ENCODE measurements around the gene TRIM24.
"Not testable (repeated sequence)": the region's sequence is repeated elsewhere in the genome, so short reads cannot be mapped to it uniquely, and the experiment has no call there.

The TRIM24 gene

DNA sequence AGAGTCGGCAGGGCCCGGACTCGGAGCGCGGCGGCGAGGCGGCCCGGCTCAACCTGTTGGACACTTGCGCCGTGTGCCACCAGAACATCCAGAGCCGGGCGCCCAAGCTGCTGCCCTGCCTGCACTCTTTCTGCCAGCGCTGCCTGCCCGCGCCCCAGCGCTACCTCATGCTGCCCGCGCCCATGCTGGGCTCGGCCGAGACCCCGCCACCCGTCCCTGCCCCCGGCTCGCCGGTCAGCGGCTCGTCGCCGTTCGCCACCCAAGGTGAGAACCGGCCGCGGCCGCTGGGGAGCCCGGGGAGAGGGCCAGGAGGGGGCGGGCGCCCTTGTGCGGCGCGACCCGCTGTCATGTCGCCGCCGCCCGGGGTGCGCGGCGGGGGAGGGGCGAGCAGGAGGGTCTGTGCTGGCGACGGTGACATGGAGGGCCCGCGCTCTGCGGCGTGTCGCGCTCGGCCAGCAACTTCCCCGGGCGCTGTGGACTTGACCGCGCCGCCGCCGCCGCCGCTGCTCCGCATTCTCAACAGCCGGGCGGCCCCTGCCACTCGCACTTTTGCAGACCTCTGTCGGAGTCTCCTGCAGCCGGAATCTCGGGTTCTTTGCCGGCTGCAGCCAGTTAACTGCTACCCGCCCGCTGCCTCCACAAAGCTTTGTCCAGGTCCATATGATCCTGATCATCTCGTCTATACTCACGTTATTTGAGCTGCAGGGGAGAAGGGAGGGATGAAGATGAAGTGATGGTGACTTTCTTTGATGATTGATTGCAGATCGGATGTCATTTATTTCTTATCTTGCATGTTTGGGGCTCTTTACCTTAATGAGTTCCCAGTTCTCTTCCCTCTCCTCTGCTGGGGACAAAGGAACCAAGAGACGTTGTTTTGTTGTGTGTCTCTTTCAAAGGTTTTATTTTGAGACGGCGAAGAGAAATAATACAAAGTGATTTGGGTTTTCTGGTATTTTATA lies 869 bp downstream of the TRIM24 start:
- peak; percentile 69 for DNase-seq

DNA sequence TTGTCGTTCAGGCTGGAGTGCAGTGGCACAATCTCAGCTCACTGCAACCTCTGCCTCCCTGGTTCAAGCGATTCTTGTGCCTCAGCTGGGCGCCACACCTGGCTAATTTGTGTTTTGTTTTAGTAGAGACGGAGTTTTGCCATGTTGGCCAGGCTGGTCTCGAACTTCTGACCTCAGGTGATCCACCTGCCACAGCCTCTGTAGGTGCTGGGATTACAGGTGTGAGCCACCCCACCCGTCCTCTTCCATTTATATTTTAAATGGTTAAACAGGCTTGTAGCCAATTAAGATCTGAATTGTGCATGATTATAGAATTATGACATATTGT lies 3.2 kb downstream of the TRIM24 start:
- DNase-seq: not testable (repeated sequence)

DNA sequence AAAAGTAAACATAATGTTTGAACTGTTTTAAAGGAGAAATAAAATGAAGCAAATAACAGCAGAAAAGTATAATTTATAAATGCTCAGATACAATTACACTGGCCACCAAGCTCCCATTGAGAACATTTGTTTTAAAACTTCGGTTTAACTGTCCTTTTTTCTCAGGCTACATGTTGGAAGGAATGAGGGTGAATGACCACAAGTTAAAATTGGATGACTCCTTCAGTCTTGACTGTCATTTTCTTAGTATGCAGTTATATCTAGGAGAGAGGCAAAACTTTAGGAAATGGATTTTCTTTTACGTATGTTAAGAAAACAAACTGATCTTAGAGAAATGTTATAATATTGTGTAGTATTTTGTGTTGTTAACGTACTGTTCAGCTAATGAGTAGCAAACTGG lies 5.0 kb downstream of the TRIM24 start:
- no peak for DNase-seq

DNA sequence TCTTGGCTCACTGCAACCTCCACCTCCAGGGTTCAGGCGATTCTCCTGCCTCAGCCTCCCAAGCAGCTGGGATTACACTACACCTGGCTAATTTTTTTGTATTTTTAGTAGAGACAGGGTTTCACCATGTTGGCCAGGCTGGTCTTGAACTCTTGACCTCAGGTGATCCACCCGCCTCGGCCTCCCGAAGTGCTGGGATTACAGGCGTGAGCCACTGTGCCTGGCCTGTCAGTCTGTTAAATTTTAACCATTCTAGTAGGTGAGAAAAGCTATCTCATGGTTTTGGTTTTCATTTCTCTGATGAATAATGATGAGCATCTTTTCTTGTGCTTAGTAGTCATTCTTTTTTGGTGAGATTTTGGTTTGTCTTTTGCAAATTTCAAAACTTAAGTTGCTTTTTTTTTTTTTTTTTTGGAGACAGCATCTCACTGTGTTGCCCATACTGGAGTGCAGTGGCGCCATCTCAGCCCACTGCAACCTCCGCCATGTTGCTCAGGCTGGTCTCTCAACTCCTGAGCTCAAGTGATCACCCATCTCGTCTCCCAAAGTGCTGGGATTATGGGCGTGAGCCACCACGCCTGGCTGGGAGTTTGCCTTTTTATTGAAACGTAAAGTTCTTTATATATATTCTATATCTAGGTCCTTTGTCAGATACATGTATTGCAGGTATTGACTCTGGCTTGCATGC lies 6.2 kb downstream of the TRIM24 start:
- not testable (repeated sequence) for DNase-seq

DNA sequence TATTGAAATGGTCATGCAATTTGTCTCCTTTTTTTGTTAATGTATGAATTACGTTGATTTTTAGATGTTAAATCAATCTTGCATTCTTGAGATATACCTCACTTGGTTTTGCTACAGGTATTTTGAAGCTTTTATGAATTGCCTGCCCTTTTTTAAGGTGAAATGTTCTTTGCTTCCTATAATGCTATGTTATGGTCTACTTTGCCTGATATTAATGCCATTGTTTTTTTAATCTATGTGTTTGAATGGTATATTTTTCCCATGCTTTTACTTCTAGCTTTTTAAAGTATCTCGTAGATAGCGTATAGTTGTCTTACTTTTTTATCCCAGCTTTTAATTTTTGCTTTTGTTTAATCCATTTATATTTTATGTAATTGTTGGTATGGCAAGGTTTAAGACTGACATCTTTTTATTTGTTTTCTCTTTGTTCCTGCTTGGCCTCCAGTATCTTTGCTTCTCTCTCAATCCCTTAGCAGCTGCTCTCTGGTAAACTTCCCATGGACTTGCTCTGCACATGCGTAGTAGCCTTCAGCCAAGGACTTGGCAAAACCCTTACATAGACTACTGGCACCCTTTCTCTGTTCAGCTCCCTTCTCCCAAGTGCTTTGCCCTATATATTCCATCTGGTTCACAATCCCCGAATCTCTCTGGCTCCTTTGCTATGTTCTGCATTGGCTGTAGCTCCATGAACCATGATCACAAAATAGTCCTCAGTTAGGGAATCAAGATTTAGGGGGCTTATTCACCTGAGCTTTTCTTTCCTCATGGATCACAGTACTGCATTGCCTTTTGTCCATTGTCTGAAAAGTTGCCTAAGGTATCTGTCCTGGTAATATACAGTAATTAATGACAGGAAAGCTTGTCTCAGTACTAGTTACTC lies 8.4 kb downstream of the TRIM24 start:
- DNase-seq: no peak

DNA sequence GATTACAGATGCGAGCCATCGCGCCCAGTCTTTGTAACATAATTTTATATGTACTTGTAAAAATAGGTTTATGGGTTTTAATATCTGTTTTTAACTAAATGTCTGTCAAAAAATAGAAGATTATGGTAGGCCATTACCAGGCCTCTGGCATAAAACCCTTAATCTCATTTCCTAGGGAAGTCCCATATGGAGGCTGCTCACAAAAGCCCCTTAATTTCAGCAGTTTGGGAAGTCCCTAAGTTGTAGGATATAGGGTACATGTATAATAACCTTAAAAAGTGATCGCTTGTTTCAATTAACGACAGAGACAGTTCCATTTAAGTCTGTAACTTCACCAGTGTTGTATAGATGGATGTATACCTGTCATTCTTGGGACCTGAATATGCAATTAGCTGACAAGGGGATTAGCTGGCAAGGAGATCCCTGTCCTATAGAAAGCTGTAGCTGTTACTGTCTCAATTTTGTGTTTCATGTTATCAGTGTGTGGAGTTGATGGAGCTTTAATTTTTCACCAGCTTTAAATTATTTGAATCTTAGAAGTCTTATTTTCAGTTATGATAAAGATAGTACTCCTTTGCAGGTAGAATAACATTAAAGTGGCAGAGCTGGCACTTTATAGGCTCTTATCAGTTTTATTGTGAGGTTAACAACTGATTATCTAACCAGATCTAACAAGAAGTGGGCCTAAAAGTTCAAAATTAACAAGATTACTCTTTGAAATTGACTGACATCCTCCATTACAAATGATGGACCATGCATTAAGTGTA lies 10.5 kb downstream of the TRIM24 start:
- no peak for DNase-seq

DNA sequence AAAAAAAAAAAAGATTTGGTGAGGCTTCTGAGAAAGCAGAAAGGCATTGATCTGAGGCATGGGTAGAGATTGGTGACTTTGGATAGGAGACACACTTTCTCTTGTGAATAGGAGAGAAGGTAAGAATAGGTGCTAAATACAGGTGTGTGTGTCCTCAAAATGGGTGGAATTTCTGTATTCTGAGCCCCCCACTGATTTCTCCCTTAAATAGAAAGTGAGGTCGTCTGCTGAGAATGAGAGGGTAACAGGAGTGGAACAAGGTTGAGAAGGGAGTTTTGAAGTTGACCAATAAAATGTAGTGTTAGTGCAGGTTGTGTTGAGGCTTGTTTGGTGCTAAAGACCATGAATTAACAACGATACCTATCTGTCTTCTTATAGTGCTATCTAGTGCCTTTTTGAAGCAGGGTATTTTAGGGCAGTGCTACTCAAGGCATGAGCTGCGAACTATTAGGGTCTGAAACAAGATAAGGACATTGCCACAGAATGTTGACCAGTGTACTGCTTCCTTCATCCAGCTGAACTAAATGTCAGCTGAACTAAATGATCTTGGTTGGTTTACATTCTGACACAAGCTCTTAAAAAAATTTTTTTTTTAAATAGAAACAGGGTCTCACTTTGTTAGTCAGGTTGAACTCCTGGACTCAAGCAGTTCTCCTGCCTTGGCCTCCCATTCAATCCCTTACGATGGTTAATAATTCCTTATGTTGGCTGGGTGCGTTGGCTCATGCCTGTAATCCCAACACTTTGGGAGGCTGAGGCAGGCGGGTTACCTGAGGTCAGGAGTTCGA lies 12.4 kb downstream of the TRIM24 start:
- DNase-seq: peak; percentile 40

DNA sequence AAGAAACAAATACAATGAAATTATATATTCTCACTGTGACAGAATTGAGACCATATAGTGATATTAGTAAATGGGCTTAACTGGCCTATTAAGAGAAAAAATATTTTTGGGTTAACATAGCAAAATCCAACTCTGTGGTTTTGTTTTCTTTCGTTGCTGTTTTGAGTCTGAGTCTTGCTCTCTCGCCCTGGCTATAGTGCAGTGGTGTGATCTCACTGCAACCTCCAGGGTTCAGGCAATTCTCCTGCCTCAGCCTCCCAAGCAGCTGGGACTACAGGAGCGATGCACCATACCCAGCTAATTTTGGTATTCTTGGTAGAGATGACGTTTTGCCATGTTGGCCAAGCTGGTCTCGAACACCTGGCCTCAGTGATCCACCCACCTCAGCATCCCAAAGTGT lies 15.3 kb downstream of the TRIM24 start:
- DNase-seq: no peak

DNA sequence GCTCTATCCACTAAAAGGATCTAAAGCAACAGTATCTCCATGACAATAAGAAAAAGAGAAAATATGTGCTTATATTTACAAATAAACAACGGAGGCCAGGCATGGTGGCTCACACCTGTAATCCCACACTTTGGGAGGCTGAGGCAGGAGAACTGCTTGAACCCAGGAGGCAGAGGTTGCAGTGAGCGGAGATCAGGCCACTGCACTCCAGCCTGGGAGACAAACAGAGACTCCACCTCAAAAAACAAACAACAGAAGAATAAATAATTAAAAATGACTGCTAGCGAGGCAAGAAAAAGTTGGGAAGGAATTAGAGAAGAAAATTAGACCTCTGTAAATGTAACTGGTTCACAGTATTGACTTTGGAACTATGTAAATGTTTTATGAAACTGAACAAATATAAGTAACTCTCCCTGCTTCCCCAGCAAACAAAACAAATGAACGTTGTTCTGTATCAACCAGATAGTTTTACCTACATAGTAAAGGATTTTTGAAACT lies 17.1 kb downstream of the TRIM24 start:
- DNase-seq: no peak

DNA sequence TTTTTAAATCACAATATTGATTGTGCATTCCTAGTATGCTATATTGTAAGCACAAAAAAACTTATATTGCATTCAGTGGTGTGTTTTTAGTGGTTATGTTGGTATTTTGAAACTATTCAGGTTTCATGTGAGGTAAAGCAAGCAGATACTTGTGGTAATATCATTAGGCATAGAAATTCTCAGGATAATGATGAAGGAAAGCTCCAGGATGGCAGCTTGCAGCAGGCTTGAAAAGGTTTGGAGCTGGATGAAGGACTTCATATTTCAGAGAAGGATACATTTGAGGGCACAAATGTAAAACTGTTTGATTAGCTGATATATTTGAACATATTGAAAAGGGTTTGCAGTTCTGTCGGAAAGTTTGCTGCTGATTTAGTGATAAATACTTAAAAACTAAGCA lies 17.5 kb downstream of the TRIM24 start:
- DNase-seq: no peak

DNA sequence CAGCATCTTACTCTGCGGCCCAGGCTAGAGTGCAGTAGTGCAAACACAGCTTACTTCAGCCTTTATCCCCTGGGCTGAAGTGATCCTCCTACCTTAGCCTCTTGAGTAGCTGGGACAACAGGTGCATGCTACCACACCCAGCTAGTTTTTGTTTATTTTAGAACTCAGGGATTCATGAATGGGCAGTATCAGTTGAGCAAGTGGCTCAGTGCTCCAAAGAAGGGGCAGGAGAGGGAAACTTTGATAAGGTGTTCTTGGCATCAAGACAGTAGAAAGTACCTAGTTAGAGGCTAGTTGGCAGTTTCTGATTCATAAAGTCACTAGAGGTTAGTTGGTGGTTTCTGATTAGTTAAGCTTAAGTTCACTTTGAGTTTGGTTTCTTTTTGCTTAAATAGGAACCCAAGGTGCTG lies 18.4 kb downstream of the TRIM24 start:
- DNase-seq: peak; percentile 51

DNA sequence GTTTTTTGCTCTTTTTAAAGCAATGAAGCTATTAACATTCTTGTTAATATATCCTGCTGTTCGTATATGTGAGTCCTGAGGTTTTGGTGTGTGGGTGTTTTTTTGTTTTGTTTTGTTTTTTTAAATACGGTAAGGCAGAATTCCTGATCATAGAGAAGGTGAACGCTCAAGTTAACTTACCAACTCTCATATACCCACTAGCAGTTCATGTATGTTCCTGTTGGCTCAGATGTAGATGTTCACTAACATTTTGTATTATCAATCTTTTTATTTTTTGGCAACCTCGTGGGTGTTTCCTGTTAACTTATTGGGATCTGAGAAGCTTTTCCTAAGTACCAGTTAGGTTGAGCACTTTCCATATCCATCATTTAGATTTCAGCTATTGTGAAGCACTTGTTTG lies 20.5 kb downstream of the TRIM24 start:
- no peak for DNase-seq

DNA sequence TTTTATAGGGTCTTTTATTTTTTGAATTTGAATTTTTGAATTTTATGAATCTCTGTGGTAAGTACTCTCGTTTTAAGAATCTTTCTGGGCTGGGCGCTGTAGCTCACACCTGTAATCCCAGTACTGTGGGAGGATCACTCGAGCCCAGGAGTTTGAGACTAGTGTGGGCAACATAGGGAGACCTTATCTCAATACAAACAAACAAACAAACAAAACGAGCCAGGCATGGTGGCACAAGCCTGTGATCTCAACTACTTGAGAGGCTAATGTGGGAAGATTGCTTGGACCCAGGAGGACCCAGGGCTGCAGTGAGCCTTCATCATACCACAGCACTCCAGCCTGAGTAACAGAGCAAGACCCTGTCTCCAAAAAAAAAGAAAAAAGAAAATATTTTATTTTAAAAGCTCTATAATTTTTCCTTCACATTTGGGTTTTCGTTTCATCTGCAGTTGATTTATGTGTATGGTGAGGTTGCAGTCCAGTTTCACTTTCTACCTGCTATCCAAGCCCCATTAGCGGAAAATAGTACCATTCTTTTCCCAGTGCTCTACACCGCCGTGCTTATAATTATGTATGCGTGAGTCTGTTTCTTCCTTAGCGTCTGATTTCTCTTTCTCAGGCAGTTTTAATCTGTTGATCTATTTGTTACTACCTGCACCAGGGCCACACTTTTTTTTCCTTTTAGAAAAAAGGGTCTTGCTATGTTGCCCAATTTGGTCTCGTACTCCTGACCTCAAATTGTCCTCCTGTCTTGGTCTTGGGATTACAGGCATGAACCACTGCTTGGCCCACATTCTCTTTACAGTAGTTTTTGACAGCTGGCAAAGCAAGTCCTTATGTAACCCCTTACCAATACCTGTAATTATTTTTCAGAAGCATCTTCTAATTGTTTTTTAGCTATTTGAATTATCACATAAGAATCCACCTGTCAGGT lies 21.7 kb downstream of the TRIM24 start:
- DNase-seq: no peak

DNA sequence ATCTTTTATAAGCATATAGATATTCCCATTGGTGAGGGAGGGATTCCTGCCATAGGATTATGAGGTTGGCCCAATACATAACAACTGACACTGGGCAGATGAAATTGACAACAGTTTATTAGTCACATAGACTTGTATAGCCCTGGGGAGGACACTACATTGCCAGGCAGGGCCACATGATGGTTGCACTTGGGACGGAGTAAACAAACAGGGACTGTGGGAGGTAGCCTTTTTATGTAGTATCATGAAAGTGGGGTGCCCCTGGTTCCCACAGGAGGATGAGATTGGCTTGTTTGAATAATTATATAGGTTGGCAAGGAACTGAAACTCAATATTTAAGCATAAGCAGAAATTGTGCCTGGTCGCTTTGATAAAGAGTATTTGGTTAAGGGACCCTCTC lies 23.5 kb downstream of the TRIM24 start:
- peak; percentile 40 for DNase-seq

DNA sequence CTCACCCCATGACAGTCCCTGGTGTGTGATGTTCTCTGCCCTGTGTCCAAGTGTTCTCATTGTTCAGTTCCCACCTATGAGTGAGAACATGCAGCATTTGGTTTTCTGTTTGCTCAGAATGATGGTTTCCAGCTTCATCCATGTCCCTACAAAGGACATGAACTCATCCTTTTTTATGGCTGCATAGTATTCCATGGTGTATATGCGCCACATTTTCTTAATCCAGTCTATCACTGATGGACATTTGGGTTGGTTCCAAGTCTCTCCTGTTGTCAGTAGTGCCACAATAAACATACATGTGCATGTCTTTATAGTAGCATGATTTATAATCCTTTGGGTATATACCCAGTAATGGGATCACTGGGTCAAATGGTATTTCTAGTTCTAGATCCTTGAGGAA lies 25.4 kb downstream of the TRIM24 start:
- DNase-seq: not testable (repeated sequence)

DNA sequence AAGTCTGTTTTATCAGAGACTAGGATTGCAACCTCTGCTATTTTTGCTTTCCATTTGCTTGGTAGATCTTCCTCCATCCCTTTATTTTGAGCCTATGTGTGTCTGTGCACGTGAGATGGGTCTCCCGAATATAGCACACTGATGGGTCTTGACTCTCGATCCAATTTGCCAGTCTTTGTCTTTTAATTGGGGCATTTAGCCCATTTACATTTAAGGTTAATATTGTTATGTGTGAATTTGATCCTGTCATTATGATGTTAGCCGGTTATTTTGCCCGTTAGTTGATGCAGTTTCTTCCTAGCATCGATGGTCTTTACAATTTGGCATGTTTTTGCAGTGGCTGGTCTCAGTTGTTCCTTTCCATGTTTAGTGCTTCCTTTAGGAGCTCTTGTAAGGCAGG lies 29.1 kb downstream of the TRIM24 start:
- not testable (repeated sequence) for DNase-seq

DNA sequence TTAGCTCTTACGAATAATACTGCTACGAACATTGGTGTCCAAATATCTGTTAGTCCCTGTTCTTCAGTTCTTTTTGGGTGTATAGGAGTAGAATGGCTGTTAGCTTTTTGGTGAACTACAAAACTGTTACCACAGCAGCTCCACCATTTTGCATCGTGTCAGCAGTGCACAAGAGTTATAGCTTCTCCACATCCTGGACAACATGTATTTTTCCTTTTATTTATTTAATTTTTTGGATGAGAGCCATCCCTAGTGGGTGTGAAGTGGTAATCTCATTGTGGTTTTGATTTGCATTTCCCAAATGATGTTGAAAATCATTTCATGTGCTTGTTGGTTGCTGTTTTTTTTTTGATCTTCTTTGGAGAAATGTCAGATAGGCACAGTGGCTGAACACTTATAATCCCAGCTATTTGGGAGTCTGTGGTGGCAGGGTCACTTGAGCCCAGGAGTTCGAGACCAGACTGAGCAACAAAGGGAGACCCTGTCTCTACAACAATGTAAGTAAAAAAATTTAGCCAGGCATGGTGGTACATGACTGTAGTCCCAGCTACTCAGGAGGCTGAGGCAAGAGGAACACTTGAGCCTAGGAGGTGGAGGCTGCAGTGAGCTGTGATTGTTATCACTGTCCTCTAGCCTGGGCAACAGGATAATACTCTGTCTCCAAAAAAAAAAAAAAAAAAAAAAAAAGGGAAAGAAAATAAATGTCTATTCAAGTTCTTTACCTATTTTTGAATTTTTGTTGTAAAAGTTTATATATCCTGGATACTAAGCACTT lies 31.7 kb downstream of the TRIM24 start:
- no peak for DNase-seq

DNA sequence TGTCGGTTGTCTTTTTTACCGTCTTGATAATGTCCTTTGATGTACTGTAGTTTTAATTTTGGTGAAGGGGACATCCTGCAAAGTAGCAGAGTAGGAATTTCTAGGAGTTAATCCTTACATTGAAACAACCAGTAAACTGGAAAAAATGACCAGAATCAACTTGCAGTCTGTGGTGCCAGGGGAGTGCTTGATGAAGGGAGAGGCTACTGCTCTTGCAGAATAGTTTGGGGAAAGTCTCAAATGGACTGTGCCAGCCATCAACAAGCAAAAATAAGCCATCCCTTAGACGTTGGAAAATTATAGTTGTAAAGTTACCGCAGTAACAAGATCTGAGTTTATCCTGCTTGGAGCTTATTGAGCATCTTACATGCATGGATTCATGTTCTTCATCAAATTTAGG lies 32.4 kb downstream of the TRIM24 start:
- DNase-seq: no peak

DNA sequence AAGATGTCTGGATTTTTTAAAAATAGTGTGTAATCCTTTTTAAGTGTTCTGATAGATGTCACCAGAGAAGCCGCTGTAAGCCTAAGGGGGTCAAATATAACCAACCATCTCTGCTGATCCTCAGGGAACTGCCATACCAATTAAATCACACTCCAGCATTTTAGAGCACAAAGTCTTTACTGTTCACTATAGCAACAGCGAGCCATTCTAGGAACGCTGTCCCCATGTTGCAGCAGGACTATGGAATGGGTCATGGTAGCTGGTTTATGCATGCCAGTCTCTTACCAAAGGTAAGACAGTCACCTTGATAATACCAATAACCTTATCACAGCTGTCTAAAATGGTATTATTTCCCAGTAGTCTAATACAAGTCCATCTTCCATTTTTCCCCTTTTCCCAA lies 33.5 kb downstream of the TRIM24 start:
- no peak for DNase-seq

DNA sequence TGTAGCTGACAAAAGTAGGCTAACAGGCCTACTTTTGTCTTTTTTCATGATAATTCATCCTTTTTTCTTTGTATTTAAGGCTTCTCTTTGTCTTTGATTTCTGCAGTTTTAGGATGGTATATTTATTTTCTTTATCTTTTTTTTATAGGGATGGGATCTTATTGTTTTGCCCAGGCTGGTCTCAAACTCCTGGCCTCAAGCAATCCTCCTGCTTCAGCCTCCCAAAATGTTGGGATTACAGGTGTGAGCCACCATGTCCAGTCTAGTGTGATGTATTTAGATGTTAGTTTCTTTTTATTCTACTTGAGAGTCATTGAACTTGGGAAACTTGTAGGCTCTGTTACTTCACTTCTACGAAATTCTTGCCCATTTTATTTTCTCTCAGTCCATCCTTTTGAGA lies 35.4 kb downstream of the TRIM24 start:
- DNase-seq: no peak
